Fibroblast of the conjunctiva (primary cell): ENCODE results near the gene DOCK2.
A peak's percentile ranks its signal among the peaks of the same experiment; 100 is the strongest.
"Not testable (repeated sequence)": the region's sequence is repeated elsewhere in the genome, so short reads cannot be mapped to it uniquely, and the experiment has no call there.

ENCODE experiments used
- DNase-seq: peaks from one replicate; pipeline ENCODE4 v3.0.0-alpha.2; 2010; ENCODE audit warnings: low read depth

DOCK2 gene

DNA sequence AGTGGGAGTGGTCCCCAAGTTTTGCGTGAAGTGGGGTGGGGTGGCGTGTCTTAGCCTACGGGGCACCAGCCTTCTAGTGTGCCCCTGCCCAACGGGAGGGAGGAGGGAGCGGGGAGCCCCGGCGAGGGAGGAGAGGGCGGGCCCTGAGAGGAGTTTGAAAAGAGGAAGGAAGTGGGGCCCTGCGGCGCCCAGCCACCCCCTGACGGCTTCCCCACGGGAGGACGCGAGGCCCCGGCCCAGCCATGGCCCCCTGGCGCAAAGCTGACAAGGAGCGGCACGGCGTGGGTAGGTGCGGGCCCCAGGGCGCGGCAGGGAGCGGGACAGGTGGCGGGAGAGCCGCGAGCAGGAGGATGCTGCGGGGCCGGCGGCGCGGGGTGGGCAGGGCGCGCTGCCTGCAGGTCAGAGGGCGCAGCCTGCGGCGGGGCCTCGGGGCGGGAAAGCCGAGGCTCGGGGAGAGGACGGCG lies at the start of gene DOCK2:
Gene DOCK2 (plus strand): TSS at position 191 of the 464 bp plus-strand sequence. CDS start 52 bp downstream, at position 243.
- DNase-seq: no peak

DNA sequence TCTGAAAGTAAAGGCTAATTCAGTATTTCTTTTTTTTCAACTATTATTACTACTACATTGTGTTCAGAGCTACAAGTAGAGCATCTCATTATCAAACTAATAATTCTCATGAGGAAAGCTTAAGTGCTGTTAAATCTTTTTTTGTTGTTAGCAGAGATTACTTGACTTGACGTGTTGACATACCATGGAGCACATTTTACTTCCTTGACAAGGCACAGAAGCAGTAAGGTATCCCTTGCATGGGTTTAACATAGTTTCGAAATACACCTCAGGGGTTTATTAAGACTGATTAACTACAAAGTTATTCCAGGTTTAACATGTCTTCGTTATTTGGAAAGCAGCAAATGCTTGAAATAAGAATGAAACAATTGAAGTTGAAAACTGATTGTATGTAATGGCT lies 46.5 kb upstream of the DOCK2 start:
- DNase-seq: no peak

DNA sequence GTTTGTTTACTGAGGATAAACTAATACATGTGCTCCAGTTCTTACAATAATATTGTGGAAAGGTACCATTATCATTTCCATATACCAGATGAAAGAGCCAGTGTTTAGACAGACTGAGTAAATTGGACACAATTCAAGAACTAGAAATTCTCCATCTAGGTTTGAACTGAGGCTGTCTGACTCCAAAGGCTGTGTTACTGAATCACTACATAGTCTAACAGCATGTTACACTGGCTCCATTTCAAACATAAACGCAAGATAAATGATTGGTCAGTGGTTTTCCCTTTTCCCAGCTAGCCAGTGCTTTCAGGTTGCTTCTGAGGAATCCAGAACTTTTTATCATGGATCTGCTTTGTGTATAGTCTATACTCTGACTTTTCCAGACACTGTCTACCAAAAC lies 45.4 kb upstream of the DOCK2 start:
- DNase-seq: no peak

DNA sequence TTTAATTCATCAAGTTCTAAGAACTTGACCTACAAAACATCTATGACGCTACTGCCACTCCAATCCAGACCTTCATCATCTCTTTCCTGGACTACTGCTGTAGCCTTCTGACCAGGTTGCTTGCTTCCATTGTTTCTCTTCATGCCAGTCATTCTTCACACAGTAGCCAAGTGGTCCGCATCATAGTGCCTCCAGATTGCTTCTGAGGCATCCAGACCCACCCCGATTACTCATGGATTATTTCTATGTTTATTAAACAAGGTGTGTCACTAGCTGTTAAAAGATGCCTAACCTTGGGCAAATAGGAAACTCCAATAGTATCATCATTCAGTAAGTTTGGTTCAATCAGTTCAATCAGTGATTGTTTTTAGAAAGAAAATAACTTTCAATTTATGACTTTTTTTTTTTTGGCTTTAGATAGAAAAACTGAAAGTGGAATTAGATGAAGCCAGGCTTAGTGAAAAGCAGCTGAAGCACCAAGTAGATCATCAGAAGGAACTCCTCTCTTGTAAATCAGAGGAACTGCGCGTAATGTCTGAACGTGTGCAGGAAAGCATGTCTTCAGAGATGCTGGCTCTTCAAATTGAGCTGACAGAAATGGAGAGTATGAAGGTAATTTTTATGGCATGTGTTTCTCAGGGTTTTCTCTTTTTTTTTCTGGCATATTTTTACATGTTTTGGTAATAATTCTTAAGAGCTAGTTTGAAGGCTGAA lies 44.0 kb upstream of the DOCK2 start:
- no peak for DNase-seq

DNA sequence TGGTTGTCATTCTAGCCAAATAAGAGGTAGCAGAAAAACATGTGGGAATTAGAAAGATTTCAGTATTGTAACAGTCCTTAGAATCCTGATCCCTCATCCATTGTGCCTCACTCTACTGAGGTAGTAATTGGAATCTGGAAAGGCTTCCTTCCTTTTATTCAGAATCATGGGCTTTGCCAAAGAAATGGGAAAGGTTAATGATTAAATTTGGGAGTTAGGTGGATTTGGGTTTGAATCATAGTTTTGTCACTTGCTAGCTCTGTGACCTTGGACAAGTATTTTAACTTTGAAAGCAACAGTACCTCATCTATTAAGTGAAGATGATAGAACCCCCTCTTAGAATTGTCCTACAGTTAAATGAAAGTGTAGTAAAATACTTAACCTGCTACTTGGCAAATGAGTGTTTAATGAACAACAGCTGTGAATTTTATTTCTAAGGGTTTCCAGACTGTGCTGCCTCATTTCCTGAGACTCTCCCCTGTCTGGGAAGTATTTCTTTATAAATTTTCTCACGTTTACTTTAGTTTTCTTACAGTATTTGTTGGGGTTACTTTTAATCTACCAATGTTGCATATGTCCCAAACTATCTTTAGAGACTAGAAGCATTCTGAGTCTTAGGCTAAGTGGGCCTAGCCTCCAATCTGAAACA lies 41.8 kb upstream of the DOCK2 start:
- DNase-seq: no peak

DNA sequence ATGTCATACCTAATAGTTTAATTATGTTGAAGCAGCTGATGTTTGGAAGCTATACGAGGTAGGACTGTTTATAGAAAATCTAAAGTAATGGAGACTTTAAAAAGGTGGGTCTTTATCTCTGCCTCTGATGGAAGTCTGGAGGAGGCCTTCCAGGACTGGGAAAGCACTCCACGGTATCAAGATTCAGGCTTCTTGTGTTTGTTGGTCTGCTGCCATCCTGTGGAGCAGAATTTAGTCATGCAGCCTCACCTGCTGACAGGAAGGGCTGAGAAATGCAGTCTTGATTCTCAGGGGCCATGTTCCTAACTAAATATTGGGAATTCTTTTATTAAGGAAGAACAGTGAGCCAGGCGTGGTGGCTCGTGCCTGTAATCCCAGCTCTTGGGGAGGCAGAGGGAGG lies 37.6 kb upstream of the DOCK2 start:
- DNase-seq: no peak

DNA sequence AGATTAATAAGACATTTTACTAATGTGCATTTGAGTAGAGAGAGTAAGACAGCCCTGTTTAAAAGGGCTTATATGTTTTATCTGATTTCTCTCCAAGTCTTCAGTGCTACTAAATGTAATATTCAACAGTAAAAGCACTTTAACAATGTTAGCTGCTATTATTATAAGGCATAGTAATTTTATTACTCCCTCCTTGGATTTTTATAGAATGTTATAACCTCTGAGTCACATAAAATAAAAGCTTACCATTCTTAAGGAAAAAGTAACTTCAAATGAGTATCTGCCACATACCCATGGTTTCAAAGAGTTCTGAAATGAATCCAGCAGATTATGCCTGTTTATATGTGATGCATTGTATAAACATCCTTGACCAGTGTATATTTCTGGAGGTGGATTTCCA lies 34.5 kb upstream of the DOCK2 start:
- no peak for DNase-seq

DNA sequence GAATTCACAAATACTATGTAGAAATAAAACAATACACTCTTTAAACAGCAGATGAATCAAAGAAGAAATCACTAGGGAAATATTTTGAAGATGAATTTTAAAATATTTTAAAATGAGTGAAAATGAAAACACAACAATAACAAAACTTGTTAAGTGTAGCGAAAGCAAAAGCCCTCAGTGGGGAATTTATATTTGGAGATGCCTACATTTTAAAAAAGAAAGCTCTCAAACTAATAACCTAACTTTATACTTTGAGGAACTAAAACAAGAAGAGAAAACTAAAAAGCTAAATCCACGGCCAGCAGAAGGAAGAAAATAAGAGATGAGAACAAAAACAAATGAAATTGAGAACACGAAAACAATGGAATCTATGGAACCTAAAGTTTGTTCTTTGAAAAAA lies 30.8 kb upstream of the DOCK2 start:
- no peak for DNase-seq

DNA sequence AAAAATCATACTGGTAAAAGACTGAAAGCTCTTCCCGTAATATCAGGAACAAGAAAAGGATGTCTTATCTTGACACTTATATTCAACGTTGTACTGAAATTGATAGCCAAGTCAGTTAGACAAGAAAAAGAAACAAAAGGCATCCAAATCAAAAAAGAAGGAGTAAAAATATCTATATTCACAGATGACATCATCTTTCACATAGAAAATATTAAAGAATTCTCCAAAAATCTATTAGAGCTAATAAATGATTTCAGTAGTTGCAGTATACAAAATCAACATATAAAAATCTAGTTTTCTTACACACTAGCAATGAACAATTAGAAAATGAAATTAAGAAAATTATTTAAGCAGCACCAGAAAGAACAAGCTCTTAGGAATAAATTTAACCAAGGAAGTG lies 29.2 kb upstream of the DOCK2 start:
- no peak for DNase-seq

DNA sequence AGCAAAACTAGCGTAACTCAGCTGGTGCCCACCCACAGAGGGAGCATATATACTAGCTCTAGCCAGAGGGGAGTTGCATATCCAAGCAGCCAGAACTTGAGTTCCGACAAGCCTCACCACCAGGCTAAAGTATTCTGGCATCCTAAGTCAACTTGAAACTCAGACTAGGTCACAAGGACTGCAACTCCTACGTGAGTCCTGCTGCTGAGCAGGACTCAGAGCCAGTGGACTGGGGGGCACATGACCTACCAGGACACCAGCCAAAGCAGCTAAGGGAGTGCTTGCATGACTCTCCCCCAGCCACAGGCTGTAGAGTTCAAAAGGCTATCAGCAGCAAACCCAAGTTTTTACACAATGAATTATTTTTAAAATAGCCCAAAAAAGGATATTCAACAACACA lies 27.4 kb upstream of the DOCK2 start:
- DNase-seq: no peak

DNA sequence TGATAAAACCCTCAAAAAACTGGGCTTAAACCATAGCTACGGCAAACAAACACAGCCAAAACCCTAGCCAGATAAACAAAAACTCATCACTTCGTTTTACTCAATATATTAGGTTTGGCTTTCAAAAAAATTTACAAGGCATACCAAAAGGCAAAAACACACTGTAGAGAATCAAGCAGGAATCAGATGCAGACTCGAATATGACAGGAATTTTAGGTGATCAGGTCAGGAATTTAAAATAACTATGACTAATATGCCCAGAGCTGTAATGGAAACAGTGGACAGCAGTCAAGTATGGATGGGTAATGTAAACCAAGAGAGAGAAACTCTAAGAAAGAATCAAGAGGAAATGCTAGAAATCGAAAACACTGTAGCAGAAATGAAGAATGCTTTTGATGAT lies 26.5 kb upstream of the DOCK2 start:
- no peak for DNase-seq

DNA sequence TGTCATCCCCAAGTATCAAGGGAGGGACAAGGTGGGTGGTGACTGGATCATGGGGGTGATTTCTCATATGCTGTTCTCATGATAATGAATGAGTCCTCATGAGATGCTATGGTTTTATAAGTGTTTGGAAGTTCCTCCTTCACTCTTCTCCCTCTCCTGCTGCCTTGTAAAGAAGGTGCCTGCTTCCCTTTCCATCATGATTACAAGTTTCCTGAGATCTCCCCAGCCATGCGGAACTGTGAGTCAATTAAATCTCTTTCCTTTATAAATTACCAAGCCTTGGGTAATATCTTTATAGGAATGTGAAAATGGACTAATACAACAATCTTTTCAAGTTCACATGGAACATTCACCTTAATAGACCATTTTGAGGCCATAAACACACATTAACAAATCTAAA lies 21.5 kb upstream of the DOCK2 start:
- DNase-seq: no peak

DNA sequence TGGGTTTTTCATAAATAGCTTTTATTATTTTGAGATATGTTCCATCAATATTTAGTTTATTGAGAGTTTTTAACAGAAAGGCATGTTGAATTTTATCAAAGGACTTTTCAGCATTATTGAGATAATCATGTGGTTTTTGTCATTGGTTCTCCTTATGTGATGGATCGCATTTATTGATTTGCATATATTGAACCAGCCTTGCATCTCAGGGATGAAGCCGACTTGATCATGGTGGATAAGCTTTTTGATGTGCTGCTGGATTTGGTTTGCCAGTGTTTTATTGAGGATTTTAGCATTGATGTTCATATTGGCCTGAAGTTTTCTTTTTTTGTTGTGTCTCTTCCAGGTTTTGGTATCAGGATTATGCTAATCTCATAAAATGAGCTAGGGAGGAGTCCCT lies 12.8 kb upstream of the DOCK2 start:
- DNase-seq: not testable (repeated sequence)

DNA sequence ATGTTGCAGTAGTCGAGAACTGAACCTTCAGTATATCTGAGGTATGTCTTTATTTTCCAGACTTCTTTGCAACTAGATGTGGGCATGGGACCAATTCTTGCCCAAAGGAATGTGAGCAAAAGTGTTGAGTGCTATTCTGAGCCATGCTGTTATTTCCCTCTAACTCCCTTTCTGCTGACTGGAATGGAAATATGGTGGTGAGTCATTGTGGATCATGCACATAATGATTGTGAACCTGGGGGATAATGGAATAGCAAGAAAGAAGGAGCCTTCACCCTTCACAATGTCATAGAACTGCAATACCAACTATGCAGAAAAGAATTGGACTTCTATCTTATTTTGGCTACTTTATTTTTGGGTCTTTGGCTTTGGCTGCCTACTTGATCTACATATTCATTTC lies 10.3 kb upstream of the DOCK2 start:
- peak; percentile 60 for DNase-seq

DNA sequence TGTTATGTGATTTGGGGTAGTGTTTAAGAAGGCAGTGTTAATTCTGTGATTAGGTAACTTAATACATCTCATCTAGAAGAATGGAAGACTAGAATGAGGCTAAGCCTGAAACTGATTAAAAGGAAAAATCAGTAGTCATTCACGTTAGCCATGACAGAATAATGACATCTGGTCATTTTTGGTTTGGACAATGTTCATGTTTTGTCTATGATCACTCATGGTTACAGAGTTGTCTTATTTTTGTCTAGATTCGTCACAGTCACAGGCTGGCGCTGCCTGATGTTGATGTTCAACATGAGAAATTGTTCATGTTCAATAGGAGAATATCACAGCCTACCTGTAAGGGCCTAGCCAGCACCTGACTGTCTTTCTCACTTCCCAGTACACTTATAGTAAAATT lies 9.5 kb upstream of the DOCK2 start:
- no peak for DNase-seq

DNA sequence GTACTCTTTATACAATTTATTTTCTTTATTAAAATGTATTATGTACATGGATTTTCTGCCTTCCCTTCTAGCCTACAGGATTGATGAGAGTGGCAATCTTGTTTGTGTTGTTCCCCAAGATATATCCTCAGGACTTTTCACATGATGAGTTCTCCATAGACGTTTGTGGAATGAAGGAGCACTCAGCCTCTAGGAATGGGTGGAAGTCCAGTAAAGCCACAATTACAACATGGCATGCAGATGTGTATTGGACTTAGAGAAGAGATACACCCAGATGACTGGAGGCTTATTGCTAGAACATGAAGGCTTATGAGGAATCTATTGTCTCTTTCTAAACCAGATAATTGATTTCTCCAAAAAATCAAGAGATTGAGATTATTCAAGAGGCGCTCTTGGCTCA lies 8.2 kb upstream of the DOCK2 start:
- no peak for DNase-seq

DNA sequence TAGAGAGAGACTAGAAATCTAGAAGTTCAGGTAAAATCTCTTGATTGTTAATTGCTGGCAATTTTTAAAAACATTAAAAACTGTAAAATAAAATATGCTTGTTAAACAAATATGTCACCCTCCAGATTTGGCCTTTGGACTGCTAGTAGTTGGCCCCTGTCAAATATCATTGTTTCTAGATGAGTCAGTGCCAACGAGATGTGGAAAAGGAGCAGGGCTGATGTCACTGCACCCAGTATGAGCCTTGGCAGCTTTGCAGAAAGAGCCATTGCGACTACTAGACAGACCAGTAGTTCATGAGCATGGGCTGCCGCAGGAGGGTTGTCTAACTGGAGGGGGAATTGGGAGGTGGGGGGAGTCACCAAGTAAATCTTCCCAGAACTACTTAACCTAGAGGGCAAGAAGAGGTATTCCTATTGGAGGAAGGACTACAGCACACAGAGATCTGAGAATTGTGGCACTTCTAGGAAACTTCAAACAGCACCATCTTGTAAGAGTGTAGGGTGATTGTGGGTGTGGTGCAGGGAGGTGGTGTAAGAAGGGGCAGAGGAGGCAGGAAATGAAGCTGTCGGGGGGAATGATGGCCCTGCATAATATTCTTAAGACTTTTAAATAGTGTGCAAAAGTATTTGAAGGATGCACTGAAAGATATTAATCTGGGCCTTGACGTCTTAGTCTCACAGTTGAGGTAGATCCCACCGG lies 7.1 kb upstream of the DOCK2 start:
- peak; percentile 28 for DNase-seq

DNA sequence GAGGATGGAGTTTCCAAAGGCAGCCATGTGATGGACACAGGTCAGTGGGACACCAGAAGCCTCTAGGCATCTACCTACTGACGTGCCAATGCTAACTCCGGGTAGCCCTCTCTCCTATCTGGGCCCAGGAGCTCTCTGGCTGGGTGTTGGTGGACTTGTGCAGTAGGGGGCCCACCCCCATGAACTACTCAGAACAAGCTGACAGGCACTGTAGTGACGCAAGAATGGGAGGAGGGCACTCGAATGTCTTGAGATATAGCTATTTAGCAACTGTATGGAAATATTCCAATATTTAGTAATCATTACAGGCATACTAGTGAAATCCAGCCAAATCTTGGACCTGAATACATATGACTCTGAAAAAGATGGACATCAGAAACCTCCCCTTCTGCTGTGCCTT lies 5.7 kb upstream of the DOCK2 start:
- peak; percentile 63 for DNase-seq

DNA sequence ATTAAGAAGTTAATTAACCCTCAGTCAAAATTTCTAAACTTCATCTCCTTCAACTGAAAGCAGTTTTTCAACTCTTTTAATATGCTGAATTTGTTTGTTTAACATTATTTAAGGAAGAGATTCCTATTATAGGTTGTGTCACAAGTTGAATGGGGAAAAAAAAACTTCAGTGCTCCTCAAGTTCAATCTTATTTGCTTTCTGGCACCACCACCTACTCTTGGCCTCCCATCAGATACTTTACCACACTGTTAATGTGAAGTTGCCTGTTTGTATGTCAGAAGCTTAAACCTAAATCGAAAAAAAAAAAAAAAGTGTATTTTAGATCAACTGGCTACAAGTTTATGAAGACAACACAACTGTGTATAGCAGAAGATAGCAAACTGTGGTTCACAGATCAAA lies 4.1 kb upstream of the DOCK2 start:
- DNase-seq: no peak

DNA sequence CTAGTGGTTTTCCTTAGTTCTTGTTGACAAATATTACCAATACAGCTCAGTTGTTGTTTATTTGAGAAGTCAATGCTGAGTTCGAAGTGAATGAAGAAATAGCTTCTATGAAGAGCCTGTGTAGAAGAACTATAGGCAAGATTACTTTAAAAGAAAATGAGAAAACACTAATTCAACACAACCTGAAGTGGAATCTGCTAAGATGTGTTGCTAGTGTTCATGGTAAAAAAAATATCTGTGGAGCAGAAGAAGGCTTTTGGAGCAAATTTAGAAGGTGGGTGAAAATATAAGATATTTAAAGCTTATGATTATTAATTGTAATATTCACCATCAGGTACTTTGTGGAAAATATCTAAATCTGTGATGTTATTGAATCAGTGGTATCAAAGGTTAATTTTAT lies 2.5 kb upstream of the DOCK2 start:
- no peak for DNase-seq

DNA sequence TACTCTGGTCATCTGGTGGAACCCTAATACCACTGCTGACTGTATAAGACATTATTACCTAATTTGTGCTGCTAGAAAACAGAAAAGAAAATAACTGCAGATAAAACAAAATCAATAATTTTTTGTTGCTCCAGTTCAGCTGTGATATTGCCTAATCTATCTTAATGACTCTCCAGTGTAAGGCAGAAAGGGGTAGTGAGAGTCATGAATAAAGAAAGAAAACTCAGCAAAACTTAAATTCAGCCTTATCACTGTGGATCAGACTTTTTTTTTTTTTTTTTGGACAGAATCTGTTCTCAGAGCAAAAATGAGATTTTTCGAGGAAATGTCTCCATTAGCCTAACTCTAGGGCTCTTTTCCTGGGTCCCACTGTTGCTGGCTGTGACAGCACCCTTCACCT lies 1.1 kb upstream of the DOCK2 start:
- DNase-seq: no peak

DNA sequence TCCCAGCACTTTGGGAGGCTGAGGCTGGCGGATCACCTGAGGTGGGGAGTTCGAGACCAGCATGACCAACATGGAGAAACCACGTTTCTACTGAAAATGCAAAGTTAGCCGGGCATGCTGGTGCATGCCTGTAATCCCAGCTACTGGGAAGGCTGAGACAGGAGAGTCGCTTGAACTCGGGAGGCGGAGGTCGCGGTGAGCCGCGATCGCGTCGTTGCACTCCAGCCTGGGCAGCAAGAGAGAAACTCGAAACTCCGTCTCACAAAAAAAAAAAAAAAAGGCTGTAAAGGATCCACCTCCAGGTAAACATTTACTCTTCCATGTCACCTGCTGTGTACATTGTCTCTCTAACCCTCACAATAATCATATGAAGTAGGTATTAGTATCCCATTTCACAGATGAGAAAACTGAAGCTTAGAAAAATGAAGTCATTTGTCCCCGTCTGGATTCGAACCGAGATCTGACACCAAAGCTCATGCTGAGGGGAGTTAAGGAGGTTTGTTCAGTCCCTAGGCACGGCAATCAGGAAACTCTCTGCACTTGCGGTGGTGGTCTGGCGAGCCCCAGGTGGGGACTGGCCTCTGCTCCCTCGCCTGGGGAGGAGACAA lies 494 bp upstream of the DOCK2 start:
- no peak for DNase-seq

DNA sequence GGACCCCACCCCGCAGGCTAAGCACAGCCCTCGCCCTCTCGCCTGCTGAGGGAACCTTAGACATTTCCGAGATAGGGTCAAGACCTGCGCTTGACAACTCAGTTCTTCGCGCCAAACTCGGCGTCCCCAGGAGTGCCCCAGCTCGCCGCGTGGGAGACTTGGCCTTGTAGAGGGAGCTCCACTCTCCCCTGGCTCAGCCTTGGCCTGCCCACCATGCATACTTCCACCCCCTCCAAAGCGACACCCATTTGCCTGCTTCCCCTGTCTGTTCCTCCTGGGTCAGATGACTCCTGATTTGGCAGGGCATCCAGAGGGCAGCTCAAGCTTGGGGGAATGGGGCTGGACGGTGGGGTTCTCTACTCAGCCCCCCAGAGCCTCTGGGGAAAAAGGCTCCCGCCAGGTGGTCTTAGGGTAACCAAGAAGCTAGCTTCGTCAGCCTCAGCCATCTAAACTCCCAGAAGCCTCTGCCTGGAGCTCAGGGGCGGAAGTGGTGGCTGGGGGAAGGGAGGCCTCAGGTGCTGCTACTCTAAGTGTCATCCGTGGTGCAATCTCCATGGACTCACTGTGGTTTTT lies 560 bp downstream of the DOCK2 start:
- no peak for DNase-seq
